ENCODE data around the gene LPCAT3.

Gene LPCAT3

GRCh38 chr12:6965026-6965661 lies 53.1 kb downstream of the LPCAT3 start:
- FAIRE-seq (no peak), DNase-seq (ENCODE audit: low spot score) (no peak)

GRCh38 chr12:6964605-6965025 lies 53.7 kb downstream of the LPCAT3 start:
- FAIRE-seq (no peak), DNase-seq (ENCODE audit: low spot score) (no peak)

- no peak for FAIRE-seq
These were observed 54.4 kb downstream of the LPCAT3 start for GRCh38 chr12:6963791-6964413.

GRCh38 chr12:6963016-6963731 lies 55.1 kb downstream of the LPCAT3 start:
- FAIRE-seq (no peak), DNase-seq (ENCODE audit: low spot score) (no peak)

More at GRCh38 chr12:6963791-6964413, 54.4 kb downstream of the LPCAT3 start:
- no peak for DNase-seq (ENCODE audit: low spot score)

- FAIRE-seq (no peak), DNase-seq (ENCODE audit: low spot score) (no peak)
These were observed 55.8 kb downstream of the LPCAT3 start for GRCh38 chr12:6962285-6963015.

GRCh38 chr12:6961695-6962284 lies 56.5 kb downstream of the LPCAT3 start:
- peak; percentile 39 for DNase-seq (ENCODE audit: low spot score)
- FAIRE-seq: no peak

GRCh38 chr12:6961278-6961694 lies 57.0 kb downstream of the LPCAT3 start:
- no peak for FAIRE-seq

GRCh38 chr12:6960593-6961277 lies 57.5 kb downstream of the LPCAT3 start:
- FAIRE-seq (no peak), DNase-seq (ENCODE audit: low spot score) (no peak)

More at GRCh38 chr12:6961278-6961694, 57.0 kb downstream of the LPCAT3 start:
- DNase-seq (ENCODE audit: low spot score): no peak

- DNase-seq (ENCODE audit: low spot score) (no peak), FAIRE-seq (no peak)
These were observed 58.3 kb downstream of the LPCAT3 start for GRCh38 chr12:6959805-6960592.

- no peak for DNase-seq (ENCODE audit: low spot score)
- FAIRE-seq: no peak
These were observed 59.0 kb downstream of the LPCAT3 start for GRCh38 chr12:6959058-6959804.

- no peak for FAIRE-seq
- DNase-seq (ENCODE audit: low spot score): no peak
These were observed 59.6 kb downstream of the LPCAT3 start for GRCh38 chr12:6958609-6959057.

- no peak for DNase-seq (ENCODE audit: low spot score)
- FAIRE-seq: no peak
These were observed 60.3 kb downstream of the LPCAT3 start for GRCh38 chr12:6957741-6958608.

GRCh38 chr12:6957151-6957701 lies 61.0 kb downstream of the LPCAT3 start:
- DNase-seq (ENCODE audit: low spot score) (no peak), FAIRE-seq (no peak)

GRCh38 chr12:6956021-6956727 lies 62.1 kb downstream of the LPCAT3 start:
- DNase-seq (ENCODE audit: low spot score): no peak
- FAIRE-seq: no peak

GRCh38 chr12:6955108-6956020 lies 62.9 kb downstream of the LPCAT3 start:
- DNase-seq (ENCODE audit: low spot score): no peak
- no peak for FAIRE-seq
